GM23338 (cell line): ENCODE results near the gene EPS8. TPM values are rescaled to one million over a fixed set of nuclear protein-coding genes. Genes with fewer than 3 reads are reported as not detected.

Source experiments
- ATAC-seq: fragments of 200-7000 bp; cut with Tn5 transposase; 3 replicates; pipeline ENCODE4 v1.9.1; 2020
- DNase-seq: peaks from one replicate; pipeline ENCODE4 v3.0.0-alpha.2; 2015; ENCODE audit warnings: low spot score
- H2AFZ ChIP-seq: fragments of 200-600 bp; sonication (generic); 2 replicates; pipeline ENCODE4 v1.8.0; 2016; ENCODE audit warnings: antibody characterized with exemption, mild to moderate bottlenecking, moderate library complexity
- H3F3A ChIP-seq: fragments of 200-600 bp; sonication (generic); replicated peaks from 2 replicates; pipeline ENCODE4 v1.8.0; 2017; ENCODE audit warnings: antibody characterized with exemption, mixed run types, low read depth
- H3K27ac ChIP-seq: fragments of 200-600 bp; sonication (generic); 2 replicates; pipeline ENCODE4 v1.6.1; 2016; ENCODE audit warnings: low read depth
- H3K27me3 ChIP-seq: fragments of 200-600 bp; sonication (generic); 2 replicates; pipeline ENCODE4 v1.8.0; 2016; ENCODE audit warnings: mild to moderate bottlenecking, mixed run types, moderate library complexity; ENCODE audit not compliant: insufficient read depth
- H3K36me3 ChIP-seq: fragments of 200-600 bp; sonication (generic); 2 replicates; pipeline ENCODE4 v1.8.0; 2016; ENCODE audit warnings: mild to moderate bottlenecking; ENCODE audit not compliant: insufficient read depth
- H3K4me1 ChIP-seq: fragments of 200-600 bp; sonication (generic); 2 replicates; pipeline ENCODE4 v1.8.0; 2016; ENCODE audit warnings: mild to moderate bottlenecking, moderate library complexity; ENCODE audit not compliant: insufficient read depth
- H3K4me2 ChIP-seq: fragments of 200-600 bp; sonication (generic); 2 replicates; pipeline ENCODE4 v1.7.1; 2017; ENCODE audit warnings: mixed run types
- H3K4me3 ChIP-seq: fragments of 200-600 bp; sonication (generic); 2 replicates; pipeline ENCODE4 v1.6.1; 2016; ENCODE audit warnings: mixed run types
- H3K79me2 ChIP-seq: fragments of 200-600 bp; sonication (generic); replicated peaks from 2 replicates; pipeline ENCODE4 v1.8.0; 2017; ENCODE audit warnings: mild to moderate bottlenecking; ENCODE audit not compliant: insufficient read depth
- H3K9me2 ChIP-seq: fragments of 200-600 bp; sonication (generic); 2 replicates; pipeline ENCODE4 v1.8.0; 2017; ENCODE audit not compliant: insufficient read depth
- H4K20me1 ChIP-seq: fragments of 200-600 bp; sonication (generic); replicated peaks from 2 replicates; pipeline ENCODE4 v1.8.0; 2017; ENCODE audit warnings: mild to moderate bottlenecking; ENCODE audit not compliant: insufficient read depth
- H3K27ac Mint-ChIP-seq: 2 replicates; pipeline ENCODE4 v1.8.0; 2020; ENCODE audit warnings: inconsistent platforms, mild to moderate bottlenecking, moderate library complexity, mixed read lengths
- H3K27me3 Mint-ChIP-seq: 3 replicates; pipeline ENCODE4 v1.8.0; 2022; ENCODE audit warnings: low read depth, mild to moderate bottlenecking, moderate library complexity, mixed read lengths, inconsistent platforms; ENCODE audit not compliant: insufficient read depth, poor library complexity
- H3K36me3 Mint-ChIP-seq: 3 replicates; pipeline ENCODE4 v1.8.0; 2021; ENCODE audit warnings: low read depth, mild to moderate bottlenecking, inconsistent platforms, moderate library complexity, mixed read lengths
- H3K4me1 Mint-ChIP-seq: 3 replicates; pipeline ENCODE4 v1.8.0; 2020; ENCODE audit warnings: mild to moderate bottlenecking, inconsistent platforms, mixed read lengths
- H3K4me3 Mint-ChIP-seq: 3 replicates; pipeline ENCODE4 v1.8.0; 2021; ENCODE audit warnings: moderate library complexity, mild to moderate bottlenecking, inconsistent platforms, mixed read lengths
- H3K9me3 Mint-ChIP-seq: 3 replicates; pipeline ENCODE4 v1.8.0; 2020; ENCODE audit warnings: moderate library complexity, mild to moderate bottlenecking, inconsistent platforms, mixed read lengths
- EZH2 ChIP-seq: fragments of 200-600 bp; sonication (generic); IDR thresholded peaks from one replicate; pipeline ENCODE4 v1.8.0; 2017; ENCODE audit warnings: antibody characterized with exemption, mild to moderate bottlenecking, low read depth; ENCODE audit not compliant: unreplicated experiment
- EZH2phosphoT487 ChIP-seq: fragments of 200-600 bp; sonication (generic); IDR thresholded peaks from one replicate; pipeline ENCODE4 v1.8.1; 2018; ENCODE audit warnings: antibody characterized with exemption; ENCODE audit not compliant: unreplicated experiment
- JUNB ChIP-seq: IDR thresholded peaks from one replicate; pipeline ENCODE4 v1.6.1; 2016; ENCODE audit warnings: antibody characterized with exemption; ENCODE audit not compliant: unreplicated experiment
- NANOG ChIP-seq: IDR thresholded peaks from 2 replicates; pipeline ENCODE4 v1.6.1; 2016; ENCODE audit warnings: antibody characterized with exemption, borderline replicate concordance
- POLR2AphosphoS5 ChIP-seq: IDR thresholded peaks from 2 replicates; pipeline ENCODE4 v1.6.1; 2016; ENCODE audit warnings: antibody characterized with exemption, low read depth
- ZNF114 ChIP-seq: fragments of 250-450 bp; sonication (Bioruptor Pico); IDR thresholded peaks from 2 replicates; pipeline ENCODE4 v1.5.0; 2020; ENCODE audit warnings: mild to moderate bottlenecking, moderate library complexity
- ZNF331 ChIP-seq: fragments of 250-450 bp; sonication (Bioruptor Pico); IDR thresholded peaks from 2 replicates; pipeline ENCODE4 v1.5.0; 2020; ENCODE audit warnings: low read depth, mild to moderate bottlenecking, moderate library complexity
- polyA plus RNA-seq: library from polyadenylated mRNA; unstranded; fragments of >200 nt; fragmentation: Nextera tagmentation; extraction: Ambion mirVana; gene quantifications from 2 replicates; pipeline ENCODE4 v1.2.1, GENCODE V29; 2016
- total RNA-seq: library from RNA; depleted of rRNA; stranded (reverse); fragments of >200 nt; shearing (Covaris generic); gene quantifications from 2 replicates; pipeline ENCODE4 v1.2.3, GENCODE V29; 2014
- TF ChIP-seq, protein P1 (sequence below): IDR thresholded peaks from one replicate; pipeline ENCODE4 v1.6.1; 2018; ENCODE audit warnings: antibody characterized with exemption; ENCODE audit not compliant: unreplicated experiment
- TF ChIP-seq, protein P2 (sequence below): fragments of 250-450 bp; sonication (Bioruptor Pico); IDR thresholded peaks from 2 replicates; pipeline ENCODE4 v1.5.0; 2020; ENCODE audit warnings: mild to moderate bottlenecking, moderate library complexity
- TF ChIP-seq, protein P3 (sequence below): IDR thresholded peaks from 2 replicates; pipeline ENCODE4 v1.6.1; 2016; ENCODE audit warnings: antibody characterized with exemption
- TF ChIP-seq, protein P4 (sequence below), 2 experiments: fragments of 200-600 bp in 1 of 2; sonication (generic) in 1 of 2; conservative IDR thresholded peaks; 2 replicates each; pipeline versions ENCODE4 v1.5.1 to v1.6.1; 2016 to 2017; ENCODE audit warnings: antibody characterized with exemption in 2 of 2, low read depth in 2 of 2, mild to moderate bottlenecking in 2 of 2, moderate library complexity in 1 of 2

Gene EPS8
- total and polyA plus RNA-seq, 2 experiments from 2014 or later, result 3.5 to 5.4 TPM

DNA sequence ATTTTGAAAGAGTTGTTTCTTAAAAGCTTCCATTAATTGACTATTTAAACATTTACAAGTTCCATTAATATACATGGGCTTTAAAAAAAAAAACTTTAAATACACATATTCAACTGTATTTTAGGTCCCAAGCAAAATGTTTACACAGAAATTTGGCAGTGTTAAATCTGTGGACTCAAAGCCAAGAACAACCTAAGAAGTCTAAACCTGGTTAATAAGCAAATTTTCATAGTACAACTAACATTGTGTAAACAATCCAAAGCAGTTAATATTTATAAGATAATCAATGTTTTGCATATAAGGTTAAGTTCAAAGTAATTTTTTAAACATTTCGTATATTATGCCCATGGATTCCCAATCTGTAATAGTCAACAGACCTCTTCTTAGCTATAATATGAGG lies 77.0 kb downstream of the EPS8 start:
- H3K4me2 ChIP-seq, result no peak overlapping the region
- no peaks in the 10 kb centered on the region for H3K9me2 ChIP-seq
- H2AFZ ChIP-seq, result no peak overlapping the region
- no peaks in the 10 kb centered on the region for H3K9me3 Mint-ChIP-seq
- TF ChIP-seq ZNF331 (no peak), JUNB (no peak), POLR2AphosphoS5 (no peak), NANOG (no peak), EZH2phosphoT487 (no peak), ZNF114 (CRISPR knock-in tag) (no peak), EZH2 (no peak)
- TF ChIP-seq, protein P1, sequence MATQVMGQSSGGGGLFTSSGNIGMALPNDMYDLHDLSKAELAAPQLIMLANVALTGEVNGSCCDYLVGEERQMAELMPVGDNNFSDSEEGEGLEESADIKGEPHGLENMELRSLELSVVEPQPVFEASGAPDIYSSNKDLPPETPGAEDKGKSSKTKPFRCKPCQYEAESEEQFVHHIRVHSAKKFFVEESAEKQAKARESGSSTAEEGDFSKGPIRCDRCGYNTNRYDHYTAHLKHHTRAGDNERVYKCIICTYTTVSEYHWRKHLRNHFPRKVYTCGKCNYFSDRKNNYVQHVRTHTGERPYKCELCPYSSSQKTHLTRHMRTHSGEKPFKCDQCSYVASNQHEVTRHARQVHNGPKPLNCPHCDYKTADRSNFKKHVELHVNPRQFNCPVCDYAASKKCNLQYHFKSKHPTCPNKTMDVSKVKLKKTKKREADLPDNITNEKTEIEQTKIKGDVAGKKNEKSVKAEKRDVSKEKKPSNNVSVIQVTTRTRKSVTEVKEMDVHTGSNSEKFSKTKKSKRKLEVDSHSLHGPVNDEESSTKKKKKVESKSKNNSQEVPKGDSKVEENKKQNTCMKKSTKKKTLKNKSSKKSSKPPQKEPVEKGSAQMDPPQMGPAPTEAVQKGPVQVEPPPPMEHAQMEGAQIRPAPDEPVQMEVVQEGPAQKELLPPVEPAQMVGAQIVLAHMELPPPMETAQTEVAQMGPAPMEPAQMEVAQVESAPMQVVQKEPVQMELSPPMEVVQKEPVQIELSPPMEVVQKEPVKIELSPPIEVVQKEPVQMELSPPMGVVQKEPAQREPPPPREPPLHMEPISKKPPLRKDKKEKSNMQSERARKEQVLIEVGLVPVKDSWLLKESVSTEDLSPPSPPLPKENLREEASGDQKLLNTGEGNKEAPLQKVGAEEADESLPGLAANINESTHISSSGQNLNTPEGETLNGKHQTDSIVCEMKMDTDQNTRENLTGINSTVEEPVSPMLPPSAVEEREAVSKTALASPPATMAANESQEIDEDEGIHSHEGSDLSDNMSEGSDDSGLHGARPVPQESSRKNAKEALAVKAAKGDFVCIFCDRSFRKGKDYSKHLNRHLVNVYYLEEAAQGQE, result no peak
- TF ChIP-seq, protein P2, sequence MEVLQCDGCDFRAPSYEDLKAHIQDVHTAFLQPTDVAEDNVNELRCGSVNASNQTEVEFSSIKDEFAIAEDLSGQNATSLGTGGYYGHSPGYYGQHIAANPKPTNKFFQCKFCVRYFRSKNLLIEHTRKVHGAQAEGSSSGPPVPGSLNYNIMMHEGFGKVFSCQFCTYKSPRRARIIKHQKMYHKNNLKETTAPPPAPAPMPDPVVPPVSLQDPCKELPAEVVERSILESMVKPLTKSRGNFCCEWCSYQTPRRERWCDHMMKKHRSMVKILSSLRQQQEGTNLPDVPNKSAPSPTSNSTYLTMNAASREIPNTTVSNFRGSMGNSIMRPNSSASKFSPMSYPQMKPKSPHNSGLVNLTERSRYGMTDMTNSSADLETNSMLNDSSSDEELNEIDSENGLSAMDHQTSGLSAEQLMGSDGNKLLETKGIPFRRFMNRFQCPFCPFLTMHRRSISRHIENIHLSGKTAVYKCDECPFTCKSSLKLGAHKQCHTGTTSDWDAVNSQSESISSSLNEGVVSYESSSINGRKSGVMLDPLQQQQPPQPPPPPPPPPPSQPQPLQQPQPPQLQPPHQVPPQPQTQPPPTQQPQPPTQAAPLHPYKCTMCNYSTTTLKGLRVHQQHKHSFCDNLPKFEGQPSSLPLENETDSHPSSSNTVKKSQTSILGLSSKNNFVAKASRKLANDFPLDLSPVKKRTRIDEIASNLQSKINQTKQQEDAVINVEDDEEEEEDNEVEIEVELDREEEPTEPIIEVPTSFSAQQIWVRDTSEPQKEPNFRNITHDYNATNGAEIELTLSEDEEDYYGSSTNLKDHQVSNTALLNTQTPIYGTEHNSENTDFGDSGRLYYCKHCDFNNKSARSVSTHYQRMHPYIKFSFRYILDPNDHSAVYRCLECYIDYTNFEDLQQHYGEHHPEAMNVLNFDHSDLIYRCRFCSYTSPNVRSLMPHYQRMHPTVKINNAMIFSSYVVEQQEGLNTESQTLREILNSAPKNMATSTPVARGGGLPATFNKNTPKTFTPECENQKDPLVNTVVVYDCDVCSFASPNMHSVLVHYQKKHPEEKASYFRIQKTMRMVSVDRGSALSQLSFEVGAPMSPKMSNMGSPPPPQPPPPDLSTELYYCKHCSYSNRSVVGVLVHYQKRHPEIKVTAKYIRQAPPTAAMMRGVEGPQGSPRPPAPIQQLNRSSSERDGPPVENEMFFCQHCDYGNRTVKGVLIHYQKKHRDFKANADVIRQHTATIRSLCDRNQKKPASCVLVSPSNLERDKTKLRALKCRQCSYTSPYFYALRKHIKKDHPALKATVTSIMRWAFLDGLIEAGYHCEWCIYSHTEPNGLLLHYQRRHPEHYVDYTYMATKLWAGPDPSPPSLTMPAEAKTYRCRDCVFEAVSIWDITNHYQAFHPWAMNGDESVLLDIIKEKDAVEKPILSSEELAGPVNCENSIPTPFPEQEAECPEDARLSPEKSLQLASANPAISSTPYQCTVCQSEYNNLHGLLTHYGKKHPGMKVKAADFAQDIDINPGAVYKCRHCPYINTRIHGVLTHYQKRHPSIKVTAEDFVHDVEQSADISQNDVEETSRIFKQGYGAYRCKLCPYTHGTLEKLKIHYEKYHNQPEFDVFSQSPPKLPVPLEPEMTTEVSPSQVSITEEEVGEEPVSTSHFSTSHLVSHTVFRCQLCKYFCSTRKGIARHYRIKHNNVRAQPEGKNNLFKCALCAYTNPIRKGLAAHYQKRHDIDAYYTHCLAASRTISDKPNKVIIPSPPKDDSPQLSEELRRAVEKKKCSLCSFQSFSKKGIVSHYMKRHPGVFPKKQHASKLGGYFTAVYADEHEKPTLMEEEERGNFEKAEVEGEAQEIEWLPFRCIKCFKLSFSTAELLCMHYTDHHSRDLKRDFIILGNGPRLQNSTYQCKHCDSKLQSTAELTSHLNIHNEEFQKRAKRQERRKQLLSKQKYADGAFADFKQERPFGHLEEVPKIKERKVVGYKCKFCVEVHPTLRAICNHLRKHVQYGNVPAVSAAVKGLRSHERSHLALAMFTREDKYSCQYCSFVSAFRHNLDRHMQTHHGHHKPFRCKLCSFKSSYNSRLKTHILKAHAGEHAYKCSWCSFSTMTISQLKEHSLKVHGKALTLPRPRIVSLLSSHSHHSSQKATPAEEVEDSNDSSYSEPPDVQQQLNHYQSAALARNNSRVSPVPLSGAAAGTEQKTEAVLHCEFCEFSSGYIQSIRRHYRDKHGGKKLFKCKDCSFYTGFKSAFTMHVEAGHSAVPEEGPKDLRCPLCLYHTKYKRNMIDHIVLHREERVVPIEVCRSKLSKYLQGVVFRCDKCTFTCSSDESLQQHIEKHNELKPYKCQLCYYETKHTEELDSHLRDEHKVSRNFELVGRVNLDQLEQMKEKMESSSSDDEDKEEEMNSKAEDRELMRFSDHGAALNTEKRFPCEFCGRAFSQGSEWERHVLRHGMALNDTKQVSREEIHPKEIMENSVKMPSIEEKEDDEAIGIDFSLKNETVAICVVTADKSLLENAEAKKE, result no peak
- TF ChIP-seq, protein P3, sequence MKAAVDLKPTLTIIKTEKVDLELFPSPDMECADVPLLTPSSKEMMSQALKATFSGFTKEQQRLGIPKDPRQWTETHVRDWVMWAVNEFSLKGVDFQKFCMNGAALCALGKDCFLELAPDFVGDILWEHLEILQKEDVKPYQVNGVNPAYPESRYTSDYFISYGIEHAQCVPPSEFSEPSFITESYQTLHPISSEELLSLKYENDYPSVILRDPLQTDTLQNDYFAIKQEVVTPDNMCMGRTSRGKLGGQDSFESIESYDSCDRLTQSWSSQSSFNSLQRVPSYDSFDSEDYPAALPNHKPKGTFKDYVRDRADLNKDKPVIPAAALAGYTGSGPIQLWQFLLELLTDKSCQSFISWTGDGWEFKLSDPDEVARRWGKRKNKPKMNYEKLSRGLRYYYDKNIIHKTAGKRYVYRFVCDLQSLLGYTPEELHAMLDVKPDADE, result no peak
- TF ChIP-seq, protein P4, sequence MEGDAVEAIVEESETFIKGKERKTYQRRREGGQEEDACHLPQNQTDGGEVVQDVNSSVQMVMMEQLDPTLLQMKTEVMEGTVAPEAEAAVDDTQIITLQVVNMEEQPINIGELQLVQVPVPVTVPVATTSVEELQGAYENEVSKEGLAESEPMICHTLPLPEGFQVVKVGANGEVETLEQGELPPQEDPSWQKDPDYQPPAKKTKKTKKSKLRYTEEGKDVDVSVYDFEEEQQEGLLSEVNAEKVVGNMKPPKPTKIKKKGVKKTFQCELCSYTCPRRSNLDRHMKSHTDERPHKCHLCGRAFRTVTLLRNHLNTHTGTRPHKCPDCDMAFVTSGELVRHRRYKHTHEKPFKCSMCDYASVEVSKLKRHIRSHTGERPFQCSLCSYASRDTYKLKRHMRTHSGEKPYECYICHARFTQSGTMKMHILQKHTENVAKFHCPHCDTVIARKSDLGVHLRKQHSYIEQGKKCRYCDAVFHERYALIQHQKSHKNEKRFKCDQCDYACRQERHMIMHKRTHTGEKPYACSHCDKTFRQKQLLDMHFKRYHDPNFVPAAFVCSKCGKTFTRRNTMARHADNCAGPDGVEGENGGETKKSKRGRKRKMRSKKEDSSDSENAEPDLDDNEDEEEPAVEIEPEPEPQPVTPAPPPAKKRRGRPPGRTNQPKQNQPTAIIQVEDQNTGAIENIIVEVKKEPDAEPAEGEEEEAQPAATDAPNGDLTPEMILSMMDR (conservative IDR thresholded peaks at IDR 0.05; ENCODE audit: low read depth in 2 of 2), result no peak
- no peak overlapping the region for H3K4me3 ChIP-seq
- DNase-seq (no peak), ATAC-seq (no peak)
- no peaks in the 10 kb centered on the region for H3K79me2 ChIP-seq
- H3K4me1 Mint-ChIP-seq, result peaks cover 15% of the 10 kb centered on the region
- no peaks in the 10 kb centered on the region for H3K36me3 ChIP-seq
- no peak overlapping the region for H3K27ac ChIP-seq
- no peaks in the 10 kb centered on the region for H3K27me3 ChIP-seq
- no peaks in the 10 kb centered on the region for H3K36me3 Mint-ChIP-seq
- no peak overlapping the region for H3K4me3 Mint-ChIP-seq
- H4K20me1 ChIP-seq, result no peaks in the 10 kb centered on the region
- H3K27me3 Mint-ChIP-seq, result no peaks in the 10 kb centered on the region
- H3F3A ChIP-seq, result no peaks in the 10 kb centered on the region
- no peak overlapping the region for H3K27ac Mint-ChIP-seq
- no peaks in the 10 kb centered on the region for H3K4me1 ChIP-seq
